Measurements from ENCODE around the gene CALB2.

Gene CALB2

GRCh38 chr16:71367241-71367976, 8.9 kb downstream of the CALB2 start:
- H3K9ac ChIP-seq, result no peak overlapping the region
- no peaks in the 10 kb centered on the region for H3K4me1 ChIP-seq (ENCODE audit: low read depth, poor library complexity, severe bottlenecking)
- no peak overlapping the region for H3K4me3 ChIP-seq (IDR thresholded peaks at IDR 0.05; ENCODE audit: insufficient read depth, low read depth, low read length)
- no peaks in the 10 kb centered on the region; the same call in 1 of the 2 replicates for H3K27me3 ChIP-seq (ENCODE audit: insufficient read depth, low read depth)
- H3K27ac ChIP-seq, result no peak overlapping the region
- H3K4me2 ChIP-seq, result no peak overlapping the region
- TF ChIP-seq CTCF (conservative IDR thresholded peaks at IDR 0.05; ENCODE audit: low read depth, low read length), result peak; percentile 72
- no peaks in the 10 kb centered on the region for H4K20me1 ChIP-seq (ENCODE audit: insufficient read depth)
- H2AFZ ChIP-seq (ENCODE audit: low read depth), result no peak overlapping the region
- H3K79me2 ChIP-seq (ENCODE audit: insufficient read depth, low read depth), result no peaks in the 10 kb centered on the region
- H3K36me3 ChIP-seq (ENCODE audit: insufficient read depth), result no peaks in the 10 kb centered on the region

GRCh38 chr16:71368958-71369357, 10.4 kb downstream of the CALB2 start:
- no peak overlapping the region for H3K27ac ChIP-seq
- no peak overlapping the region for H3K9ac ChIP-seq
- no peaks in the 10 kb centered on the region for H4K20me1 ChIP-seq (ENCODE audit: insufficient read depth)
- no peak for TF ChIP-seq CTCF (conservative IDR thresholded peaks at IDR 0.05; ENCODE audit: low read depth, low read length)
- H3K79me2 ChIP-seq (ENCODE audit: insufficient read depth, low read depth), result no peaks in the 10 kb centered on the region
- no peak overlapping the region for H3K4me3 ChIP-seq (IDR thresholded peaks at IDR 0.05; ENCODE audit: insufficient read depth, low read depth, low read length)
- H3K4me2 ChIP-seq, result no peak overlapping the region
- H3K36me3 ChIP-seq (ENCODE audit: insufficient read depth), result no peaks in the 10 kb centered on the region
- H3K4me1 ChIP-seq (ENCODE audit: low read depth, poor library complexity, severe bottlenecking), result no peaks in the 10 kb centered on the region
- no peaks in the 10 kb centered on the region; the same call in 1 of the 2 replicates for H3K27me3 ChIP-seq (ENCODE audit: insufficient read depth, low read depth)
- no peak overlapping the region for H2AFZ ChIP-seq (ENCODE audit: low read depth)

GRCh38 chr16:71369494-71369893, 11.0 kb downstream of the CALB2 start:
- no peak for TF ChIP-seq CTCF (conservative IDR thresholded peaks at IDR 0.05; ENCODE audit: low read depth, low read length)
- Histone ChIP-seq H3K4me1 (ENCODE audit: low read depth, poor library complexity, severe bottlenecking) (no peaks in the 10 kb centered on the region), H3K27ac (no peak overlapping the region), H3K36me3 (ENCODE audit: insufficient read depth) (no peaks in the 10 kb centered on the region), H3K4me2 (no peak overlapping the region), H4K20me1 (ENCODE audit: insufficient read depth) (no peaks in the 10 kb centered on the region), H3K79me2 (ENCODE audit: insufficient read depth, low read depth) (no peaks in the 10 kb centered on the region), H3K27me3 (ENCODE audit: insufficient read depth, low read depth) (no peaks in the 10 kb centered on the region; the same call in 1 of the 2 replicates), H3K4me3 (IDR thresholded peaks at IDR 0.05; ENCODE audit: insufficient read depth, low read depth, low read length) (no peak overlapping the region), H3K9ac (no peak overlapping the region), H2AFZ (ENCODE audit: low read depth) (no peak overlapping the region)

- Histone ChIP-seq H2AFZ (ENCODE audit: low read depth) (no peak overlapping the region), H3K4me1 (ENCODE audit: low read depth, poor library complexity, severe bottlenecking) (no peaks in the 10 kb centered on the region), H3K36me3 (ENCODE audit: insufficient read depth) (no peaks in the 10 kb centered on the region), H3K4me2 (no peak overlapping the region), H4K20me1 (ENCODE audit: insufficient read depth) (no peaks in the 10 kb centered on the region), H3K27ac (no peak overlapping the region), H3K4me3 (IDR thresholded peaks at IDR 0.05; ENCODE audit: insufficient read depth, low read depth, low read length) (no peak overlapping the region), H3K27me3 (ENCODE audit: insufficient read depth, low read depth) (no peaks in the 10 kb centered on the region; the same call in 1 of the 2 replicates), H3K79me2 (ENCODE audit: insufficient read depth, low read depth) (no peaks in the 10 kb centered on the region), H3K9ac (no peak overlapping the region)
- no peak for TF ChIP-seq CTCF (conservative IDR thresholded peaks at IDR 0.05; ENCODE audit: low read depth, low read length)
Measured at GRCh38 chr16:71371237-71371636, 12.7 kb downstream of the CALB2 start.
